ENCODE measurements around the gene MYO9A.
"Not testable (repeated sequence)": the region's sequence is repeated elsewhere in the genome, so short reads cannot be mapped to it uniquely, and the experiment has no call there.

The MYO9A gene

GRCh38 chr15:72034859-72035650 lies 82.9 kb downstream of the MYO9A start:
- DNase-seq, result no peak

- DNase-seq, result no peak
Measured at GRCh38 chr15:72034351-72034750, 83.6 kb downstream of the MYO9A start.

GRCh38 chr15:72033711-72034110 lies 84.2 kb downstream of the MYO9A start:
- DNase-seq, result no peak

- no peak for DNase-seq
Measured at GRCh38 chr15:72033285-72033684, 84.7 kb downstream of the MYO9A start.

GRCh38 chr15:72021604-72022003 lies 96.3 kb downstream of the MYO9A start:
- DNase-seq, result no peak

- no peak for DNase-seq
Measured at GRCh38 chr15:72020799-72021198, 97.2 kb downstream of the MYO9A start.

- not testable (repeated sequence) for DNase-seq
Measured at GRCh38 chr15:72014555-72014954, 103.4 kb downstream of the MYO9A start.

GRCh38 chr15:72013703-72014102 lies 104.2 kb downstream of the MYO9A start:
- no peak for DNase-seq

- DNase-seq, result no peak
Measured at GRCh38 chr15:72011302-72011942, 106.5 kb downstream of the MYO9A start.

- DNase-seq, result no peak
Measured at GRCh38 chr15:72009222-72009621, 108.7 kb downstream of the MYO9A start.

- no peak for DNase-seq
Measured at GRCh38 chr15:72006382-72006781, 111.6 kb downstream of the MYO9A start.

GRCh38 chr15:72005483-72005882 lies 112.5 kb downstream of the MYO9A start:
- DNase-seq, result no peak

- DNase-seq, result no peak
Measured at GRCh38 chr15:71999807-72000206, 118.1 kb downstream of the MYO9A start.

GRCh38 chr15:71998717-71999116 lies 119.2 kb downstream of the MYO9A start:
- DNase-seq, result not testable (repeated sequence)

- no peak for DNase-seq
Measured at GRCh38 chr15:71997691-71998090, 120.3 kb downstream of the MYO9A start.

- DNase-seq, result no peak
Measured at GRCh38 chr15:71975816-71976150, 142.2 kb downstream of the MYO9A start.

- DNase-seq, result no peak
Measured at GRCh38 chr15:71974211-71974610, 143.7 kb downstream of the MYO9A start.

GRCh38 chr15:71973366-71973765 lies 144.6 kb downstream of the MYO9A start:
- DNase-seq, result no peak

GRCh38 chr15:71971905-71972304 lies 146.0 kb downstream of the MYO9A start:
- no peak for DNase-seq

GRCh38 chr15:71970435-71970834 lies 147.5 kb downstream of the MYO9A start:
- DNase-seq, result no peak

GRCh38 chr15:71962537-71962936 lies 155.4 kb downstream of the MYO9A start:
- DNase-seq, result no peak

- DNase-seq, result no peak
Measured at GRCh38 chr15:71957026-71957425, 160.9 kb downstream of the MYO9A start.

GRCh38 chr15:71951134-71951533 lies 166.8 kb downstream of the MYO9A start:
- DNase-seq, result no peak

GRCh38 chr15:71945012-71945411 lies 172.9 kb downstream of the MYO9A start:
- no peak for DNase-seq

- DNase-seq, result no peak
Measured at GRCh38 chr15:71943806-71944205, 174.1 kb downstream of the MYO9A start.
